ENCODE measurements around the gene ZNF592. TPM values are rescaled to one million over a fixed set of nuclear protein-coding genes. Genes with fewer than 3 reads are reported as not detected.

Gene ZNF592
- total RNA-seq, 1 experiment from 2014 or later = 34.6 TPM

GRCh38 chr15:84840255-84840654, 91.9 kb downstream of the ZNF592 start:
- Histone ChIP-seq H3K4me1 (ENCODE audit: insufficient read depth, low read length) (no peaks in the 10 kb centered on the region), H3K23ac (ENCODE audit: insufficient read length, low read depth, low read length) (no peak overlapping the region), H3K56ac (ENCODE audit: insufficient read length, low read depth, low read length) (no peak overlapping the region), H3K14ac (ENCODE audit: insufficient read depth, low read length) (no peak overlapping the region), H4K91ac (ENCODE audit: insufficient read length, low read depth, low read length) (no peak overlapping the region), H3K27me3 (ENCODE audit: insufficient read depth, low read length) (no peaks in the 10 kb centered on the region), H3K9ac (ENCODE audit: extremely low read depth, insufficient read length, low read length) (no peak overlapping the region), H3K4ac (ENCODE audit: low read depth, low read length) (no peak overlapping the region), H4K20me1 (ENCODE audit: control insufficient read depth, insufficient read depth, insufficient read length) (no peaks in the 10 kb centered on the region), H2BK20ac (ENCODE audit: low read depth, low read length, poor library complexity, severe bottlenecking) (no peak overlapping the region), H4K8ac (replicated peaks; ENCODE audit: insufficient read length, low read depth, low read length) (no peak overlapping the region), H3K18ac (ENCODE audit: insufficient read length, low read depth, low read length) (no peak overlapping the region), H4K5ac (ENCODE audit: insufficient read length, low read depth, low read length) (no peak overlapping the region), H2BK5ac (ENCODE audit: insufficient read length, low read length) (no peak overlapping the region), H2BK15ac (ENCODE audit: low read depth, low read length) (no peak overlapping the region), H3K79me2 (ENCODE audit: insufficient read depth, low read length) (no peaks in the 10 kb centered on the region), H2BK12ac (ENCODE audit: insufficient read length, low read depth, low read length) (no peak overlapping the region), H2AFZ (ENCODE audit: low read length) (no peak overlapping the region), H3K4me2 (ENCODE audit: insufficient read depth, insufficient read length, low read length) (no peak overlapping the region), H2AK5ac (ENCODE audit: insufficient read length, low read length) (no peak overlapping the region), H3K79me1 (ENCODE audit: insufficient read depth, low read depth, low read length, poor library complexity, severe bottlenecking) (peaks cover 3% of the 10 kb centered on the region), H3T11ph (ENCODE audit: low read length) (no peak overlapping the region), H3K23me2 (ENCODE audit: insufficient read length, low read depth, low read length, poor library complexity, severe bottlenecking) (no peaks in the 10 kb centered on the region), H3K9me3 (ENCODE audit: control insufficient read depth, low read depth, low read length) (no peaks in the 10 kb centered on the region), H2BK120ac (ENCODE audit: low read depth, low read length, poor library complexity, severe bottlenecking) (no peak overlapping the region), H3K27ac (ENCODE audit: insufficient read length, low read depth, low read length) (no peak overlapping the region)
- H3K36me3 Mint-ChIP-seq (ENCODE audit: insufficient read depth in 1 of 3, low read depth in 3 of 3) = peaks cover 0 to 19% (median 2%) of the 10 kb centered on the region in 3 experiments; a peak in 4 of 7 replicates
- no peak for DNase-seq
- H3K27me3 Mint-ChIP-seq (ENCODE audit: low read depth) = no peaks in the 10 kb centered on the region
- H3K4me3 Mint-ChIP-seq = no peak overlapping the region
- H3K9me3 Mint-ChIP-seq = no peaks in the 10 kb centered on the region; a peak in 1 of 5 replicates
- WGBS (ENCODE audit: extremely low coverage, insufficient read length, low lambda C conversion rate) = no CpG with 5 or more reads among the region's 10 CpGs
- H3K4me1 Mint-ChIP-seq = peaks cover 5% of the 10 kb centered on the region in 2 experiments; a peak in 2 of 4 replicates
- TF ChIP-seq CTCF (conservative IDR thresholded peaks at IDR 0.05) = no peak
- H3K27ac Mint-ChIP-seq = no peak overlapping the region

Data from H9 (cell line).